Measurements from ENCODE around the gene EHD1. TPM values are rescaled to one million over a fixed set of nuclear protein-coding genes. Genes with fewer than 3 reads are reported as not detected.
A peak's percentile ranks its signal among the peaks of the same experiment; 100 is the strongest.

EHD1 gene
- total and polyA plus RNA-seq, 9 of the 15 experiments (the other 6 are each of a cell fraction or from before 2014, with no cell fraction given): 0.46 to 65.0 (median 16.4) TPM

GRCh38 chr11:64844330-64845128 lies 33.9 kb downstream of the EHD1 start, which contains the start of gene CDC42BPG (continued):
- TF ChIP-seq, protein P1, sequence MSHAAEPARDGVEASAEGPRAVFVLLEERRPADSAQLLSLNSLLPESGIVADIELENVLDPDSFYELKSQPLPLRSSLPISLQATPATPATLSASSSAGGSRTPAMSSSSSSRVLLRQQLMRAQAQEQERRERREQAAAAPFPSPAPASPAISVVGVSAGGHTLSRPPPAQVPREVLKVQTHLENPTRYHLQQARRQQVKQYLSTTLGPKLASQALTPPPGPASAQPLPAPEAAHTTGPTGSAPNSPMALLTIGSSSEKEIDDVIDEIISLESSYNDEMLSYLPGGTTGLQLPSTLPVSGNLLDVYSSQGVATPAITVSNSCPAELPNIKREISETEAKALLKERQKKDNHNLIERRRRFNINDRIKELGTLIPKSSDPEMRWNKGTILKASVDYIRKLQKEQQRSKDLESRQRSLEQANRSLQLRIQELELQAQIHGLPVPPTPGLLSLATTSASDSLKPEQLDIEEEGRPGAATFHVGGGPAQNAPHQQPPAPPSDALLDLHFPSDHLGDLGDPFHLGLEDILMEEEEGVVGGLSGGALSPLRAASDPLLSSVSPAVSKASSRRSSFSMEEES (CRISPR knock-in tag; IDR thresholded peaks at IDR 0.05): no peak
- TF ChIP-seq MCM7 (IDR thresholded peaks at IDR 0.05) (no peak), NRF1 (conservative IDR thresholded peaks at IDR 0.05 in 1 of 2, IDR thresholded peaks at IDR 0.05 in 1 of 2) (peak; percentile 78 to 81), MYC (IDR thresholded peaks at IDR 0.05; ENCODE audit: low read depth, low read length) (peak; percentile 71; the same call in 1 of the 2 replicates), MYC (CRISPR knock-in tag; IDR thresholded peaks at IDR 0.05; ENCODE audit: borderline replicate concordance, low read depth) (peak; percentile 32; the same call in 1 of the 2 replicates), KDM2B (CRISPR knock-in tag; IDR thresholded peaks at IDR 0.05) (no peak), IFI16 (CRISPR knock-in tag; IDR thresholded peaks at IDR 0.05) (no peak), NFE2L1 (tag; IDR thresholded peaks at IDR 0.05; ENCODE audit: borderline replicate concordance, low read depth) (no peak), E2F3 (CRISPR knock-in tag; IDR thresholded peaks at IDR 0.05) (peak; percentile 79), FOXJ3 (CRISPR knock-in tag; IDR thresholded peaks at IDR 0.05) (no peak), POLR2H (tag; IDR thresholded peaks at IDR 0.05; ENCODE audit: low read depth) (no peak), POLR2AphosphoS2 (IDR thresholded peaks at IDR 0.05; ENCODE audit: low read length) (no peak)
- TF ChIP-seq, protein P2, sequence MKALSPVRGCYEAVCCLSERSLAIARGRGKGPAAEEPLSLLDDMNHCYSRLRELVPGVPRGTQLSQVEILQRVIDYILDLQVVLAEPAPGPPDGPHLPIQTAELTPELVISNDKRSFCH (CRISPR knock-in tag; IDR thresholded peaks at IDR 0.05): no peak
- TF ChIP-seq, protein P2 (tag; IDR thresholded peaks at IDR 0.05): no peak
- TF ChIP-seq, protein P3, sequence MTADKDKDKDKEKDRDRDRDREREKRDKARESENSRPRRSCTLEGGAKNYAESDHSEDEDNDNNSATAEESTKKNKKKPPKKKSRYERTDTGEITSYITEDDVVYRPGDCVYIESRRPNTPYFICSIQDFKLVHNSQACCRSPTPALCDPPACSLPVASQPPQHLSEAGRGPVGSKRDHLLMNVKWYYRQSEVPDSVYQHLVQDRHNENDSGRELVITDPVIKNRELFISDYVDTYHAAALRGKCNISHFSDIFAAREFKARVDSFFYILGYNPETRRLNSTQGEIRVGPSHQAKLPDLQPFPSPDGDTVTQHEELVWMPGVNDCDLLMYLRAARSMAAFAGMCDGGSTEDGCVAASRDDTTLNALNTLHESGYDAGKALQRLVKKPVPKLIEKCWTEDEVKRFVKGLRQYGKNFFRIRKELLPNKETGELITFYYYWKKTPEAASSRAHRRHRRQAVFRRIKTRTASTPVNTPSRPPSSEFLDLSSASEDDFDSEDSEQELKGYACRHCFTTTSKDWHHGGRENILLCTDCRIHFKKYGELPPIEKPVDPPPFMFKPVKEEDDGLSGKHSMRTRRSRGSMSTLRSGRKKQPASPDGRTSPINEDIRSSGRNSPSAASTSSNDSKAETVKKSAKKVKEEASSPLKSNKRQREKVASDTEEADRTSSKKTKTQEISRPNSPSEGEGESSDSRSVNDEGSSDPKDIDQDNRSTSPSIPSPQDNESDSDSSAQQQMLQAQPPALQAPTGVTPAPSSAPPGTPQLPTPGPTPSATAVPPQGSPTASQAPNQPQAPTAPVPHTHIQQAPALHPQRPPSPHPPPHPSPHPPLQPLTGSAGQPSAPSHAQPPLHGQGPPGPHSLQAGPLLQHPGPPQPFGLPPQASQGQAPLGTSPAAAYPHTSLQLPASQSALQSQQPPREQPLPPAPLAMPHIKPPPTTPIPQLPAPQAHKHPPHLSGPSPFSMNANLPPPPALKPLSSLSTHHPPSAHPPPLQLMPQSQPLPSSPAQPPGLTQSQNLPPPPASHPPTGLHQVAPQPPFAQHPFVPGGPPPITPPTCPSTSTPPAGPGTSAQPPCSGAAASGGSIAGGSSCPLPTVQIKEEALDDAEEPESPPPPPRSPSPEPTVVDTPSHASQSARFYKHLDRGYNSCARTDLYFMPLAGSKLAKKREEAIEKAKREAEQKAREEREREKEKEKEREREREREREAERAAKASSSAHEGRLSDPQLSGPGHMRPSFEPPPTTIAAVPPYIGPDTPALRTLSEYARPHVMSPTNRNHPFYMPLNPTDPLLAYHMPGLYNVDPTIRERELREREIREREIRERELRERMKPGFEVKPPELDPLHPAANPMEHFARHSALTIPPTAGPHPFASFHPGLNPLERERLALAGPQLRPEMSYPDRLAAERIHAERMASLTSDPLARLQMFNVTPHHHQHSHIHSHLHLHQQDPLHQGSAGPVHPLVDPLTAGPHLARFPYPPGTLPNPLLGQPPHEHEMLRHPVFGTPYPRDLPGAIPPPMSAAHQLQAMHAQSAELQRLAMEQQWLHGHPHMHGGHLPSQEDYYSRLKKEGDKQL (CRISPR knock-in tag; IDR thresholded peaks at IDR 0.05; ENCODE audit: borderline replicate concordance): no peak

All from K562 (cell line).